Islet of Langerhans (tissue), 1 donor: ENCODE data around the gene PLXNA2.

Experiments used
- FAIRE-seq: peaks from one replicate; lab custom pipeline; 2011; peaks lifted over from hg19 to GRCh38; lab: Jason Lieb, UNC

PLXNA2 gene

GRCh38 chr1:208264469-208265121, 20.4 kb upstream of the PLXNA2 start:
- FAIRE-seq, result no peak

GRCh38 chr1:208261874-208262273, 17.7 kb upstream of the PLXNA2 start:
- FAIRE-seq, result no peak

GRCh38 chr1:208258277-208258676, 14.1 kb upstream of the PLXNA2 start:
- FAIRE-seq, result no peak

- FAIRE-seq, result no peak
Measured at GRCh38 chr1:208257351-208257750, 13.2 kb upstream of the PLXNA2 start.

- no peak for FAIRE-seq
Measured at GRCh38 chr1:208256556-208256955, 12.4 kb upstream of the PLXNA2 start.

- FAIRE-seq, result no peak
Measured at GRCh38 chr1:208256091-208256490, 11.9 kb upstream of the PLXNA2 start.

- no peak for FAIRE-seq
Measured at GRCh38 chr1:208254862-208255261, 10.7 kb upstream of the PLXNA2 start.

- FAIRE-seq, result no peak
Measured at GRCh38 chr1:208254376-208254775, 10.2 kb upstream of the PLXNA2 start.

GRCh38 chr1:208252836-208253576, 8.8 kb upstream of the PLXNA2 start:
- no peak for FAIRE-seq

GRCh38 chr1:208251911-208252835, 8.0 kb upstream of the PLXNA2 start:
- FAIRE-seq, result no peak

- FAIRE-seq, result no peak
Measured at GRCh38 chr1:208251015-208251414, 6.8 kb upstream of the PLXNA2 start.

GRCh38 chr1:208250613-208251012, 6.4 kb upstream of the PLXNA2 start:
- no peak for FAIRE-seq

- FAIRE-seq, result no peak
Measured at GRCh38 chr1:208248991-208249696, 5.0 kb upstream of the PLXNA2 start.

- no peak for FAIRE-seq
Measured at GRCh38 chr1:208248307-208248801, 4.2 kb upstream of the PLXNA2 start.

GRCh38 chr1:208247696-208248095, 3.5 kb upstream of the PLXNA2 start:
- no peak for FAIRE-seq

GRCh38 chr1:208245185-208245705, 1.1 kb upstream of the PLXNA2 start:
- FAIRE-seq, result peak; percentile 97

- FAIRE-seq, result no peak
Measured at GRCh38 chr1:208243527-208243966, 637 bp downstream of the PLXNA2 start.

GRCh38 chr1:208242941-208243526, 1.1 kb downstream of the PLXNA2 start:
- no peak for FAIRE-seq

GRCh38 chr1:208242146-208242545, 2.0 kb downstream of the PLXNA2 start:
- FAIRE-seq, result no peak

GRCh38 chr1:208241512-208241911, 2.7 kb downstream of the PLXNA2 start:
- FAIRE-seq, result no peak

GRCh38 chr1:208240662-208241355, 3.4 kb downstream of the PLXNA2 start:
- FAIRE-seq, result no peak
